Activated T-cell treated with anti-CD3 and anti-CD28 coated beads, Interleukin-2, amount 50 U/mL, for 1 hour (primary cell): Measurements from ENCODE around the gene COQ6.
A peak's percentile ranks its signal among the peaks of the same experiment; 100 is the strongest.
"Not testable (repeated sequence)": the region's sequence is repeated elsewhere in the genome, so short reads cannot be mapped to it uniquely, and the experiment has no call there.

Experiments
- DNase-seq: peaks from one replicate; pipeline ENCODE4 v3.0.0-alpha.2; 2020

COQ6 gene

GRCh38 chr14:73949752-73950734 lies at the start of gene COQ6, which contains the start of gene FAM161B:
Gene COQ6, plus strand, starts transcription at chr14:73950302. Its CDS starts 31 bp downstream, at chr14:73950333.
Gene FAM161B, minus strand, starts transcription at chr14:73950094. Its CDS starts 68 bp downstream, at chr14:73950026.
- DNase-seq = peak; percentile 89

- DNase-seq = no peak
Measured at GRCh38 chr14:73903028-73903427, 47.1 kb upstream of the COQ6 start.

- no peak for DNase-seq
Measured at GRCh38 chr14:73909681-73910080, 40.4 kb upstream of the COQ6 start.

GRCh38 chr14:73913256-73913655 lies 36.8 kb upstream of the COQ6 start:
- DNase-seq = no peak

- DNase-seq = no peak
Measured at GRCh38 chr14:73916324-73916723, 33.8 kb upstream of the COQ6 start.

- not testable (repeated sequence) for DNase-seq
Measured at GRCh38 chr14:73919457-73919856, 30.6 kb upstream of the COQ6 start.

- no peak for DNase-seq
Measured at GRCh38 chr14:73924337-73924736, 25.8 kb upstream of the COQ6 start.

GRCh38 chr14:73935666-73936065 lies 14.4 kb upstream of the COQ6 start:
- DNase-seq = no peak

- no peak for DNase-seq
Measured at GRCh38 chr14:73936548-73936947, 13.6 kb upstream of the COQ6 start.

- DNase-seq = no peak
Measured at GRCh38 chr14:73937012-73937411, 13.1 kb upstream of the COQ6 start.

GRCh38 chr14:73942180-73942579 lies 7.9 kb upstream of the COQ6 start:
- no peak for DNase-seq

GRCh38 chr14:73943083-73943482 lies 7.0 kb upstream of the COQ6 start:
- DNase-seq = no peak

GRCh38 chr14:73944432-73945158 lies 5.5 kb upstream of the COQ6 start:
- DNase-seq = no peak

- DNase-seq = no peak
Measured at GRCh38 chr14:73945159-73945670, 4.9 kb upstream of the COQ6 start.

- DNase-seq = no peak
Measured at GRCh38 chr14:73953731-73954130, 3.6 kb downstream of the COQ6 start.

GRCh38 chr14:73955674-73956073 lies 5.6 kb downstream of the COQ6 start:
- DNase-seq = no peak

- DNase-seq = no peak
Measured at GRCh38 chr14:73958591-73958990, 8.5 kb downstream of the COQ6 start.

- DNase-seq = no peak
Measured at GRCh38 chr14:73961192-73961591, 11.1 kb downstream of the COQ6 start.

- no peak for DNase-seq
Measured at GRCh38 chr14:73965216-73965615, 15.1 kb downstream of the COQ6 start.

GRCh38 chr14:73968885-73969284 lies 18.8 kb downstream of the COQ6 start:
- DNase-seq = no peak

GRCh38 chr14:73973497-73973896 lies 23.4 kb downstream of the COQ6 start:
- DNase-seq = no peak

GRCh38 chr14:73976125-73976524 lies 26.0 kb downstream of the COQ6 start:
- no peak for DNase-seq

GRCh38 chr14:73977896-73978295 lies 27.8 kb downstream of the COQ6 start:
- DNase-seq = no peak

- DNase-seq = no peak
Measured at GRCh38 chr14:73988065-73988464, 38.0 kb downstream of the COQ6 start.
